ENCODE results near the gene GRIK5. TPM values are rescaled to one million over a fixed set of nuclear protein-coding genes. Genes with fewer than 3 reads are reported as not detected.

Gene GRIK5
- total RNA-seq, 1 donor from 2014 or later: 2.9 TPM

GRCh38 chr19:41994521-41994971, 75.5 kb downstream of the GRIK5 start:
- intact Hi-C loops (cut with micrococcal nuclease): loop anchor here (2.0 to 5.0 kb wide), 2 partner anchors 36 to 83 kb away; partner anchors contain the start of genes RABAC1 and ZNF574

DNA sequence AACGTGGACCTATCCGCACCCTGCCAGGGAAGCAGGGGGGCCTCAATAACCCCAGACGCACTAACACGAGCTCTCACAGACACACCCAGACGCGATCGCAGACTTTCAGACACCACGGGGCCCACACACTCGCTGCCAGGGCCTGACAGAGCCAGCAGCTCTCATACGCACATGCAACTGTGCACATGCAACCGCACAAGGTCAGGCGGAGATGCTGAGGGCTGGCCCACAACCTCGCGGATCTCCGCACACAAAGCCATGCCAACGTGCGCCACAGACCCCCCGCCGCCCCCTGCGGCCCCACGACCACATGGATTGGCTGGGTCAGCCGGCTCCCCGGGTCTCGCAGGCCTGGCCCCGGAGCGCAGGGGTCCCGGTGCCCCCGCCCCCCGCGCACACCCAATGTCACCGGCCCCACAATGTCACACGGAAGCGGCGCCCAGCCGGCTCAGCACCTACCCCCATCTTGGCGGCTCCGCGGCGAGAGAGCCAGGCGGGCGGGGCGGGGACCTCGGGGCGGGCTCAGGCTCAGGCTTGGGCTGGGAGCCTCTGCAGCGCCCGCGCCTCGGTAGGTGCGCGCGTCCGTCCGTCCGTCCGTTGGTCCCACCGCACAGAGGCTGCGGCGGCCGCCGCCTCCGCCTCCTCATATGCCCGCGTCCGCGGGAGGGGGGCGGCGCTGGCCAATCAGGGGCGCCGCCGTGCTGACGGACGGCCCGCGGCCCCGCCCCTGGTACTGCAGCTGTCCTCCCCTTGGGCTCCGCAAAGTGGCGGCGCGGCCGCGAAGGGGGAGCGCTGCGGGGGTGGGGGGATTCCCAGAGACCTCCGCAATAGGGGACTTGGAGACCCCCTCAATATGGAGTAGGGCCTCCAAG, 76.2 kb downstream of the GRIK5 start, which contains the start of gene ATP1A3:
ATP1A3 (minus strand) TSS at position 619 of the 872 bp plus-strand sequence; CDS start at position 465, 154 bp downstream.
- intact Hi-C loops (cut with micrococcal nuclease): loop anchor here (2.0 to 5.0 kb wide), 2 partner anchors 35 to 83 kb away; partner anchors contain the start of genes RABAC1 and ZNF574

GRCh38 chr19:41991925-41992569, 78.0 kb downstream of the GRIK5 start:
- intact Hi-C loops (cut with micrococcal nuclease): loop anchor here (5.0 kb wide), 1 partner anchor 85 kb away; the partner anchor contains the start of gene ZNF574

- intact Hi-C loops (cut with micrococcal nuclease): loop anchor here (5.0 kb wide), 1 partner anchor 86 kb away; the partner anchor contains the start of gene ZNF574
Measured at GRCh38 chr19:41991025-41991424, 79.0 kb downstream of the GRIK5 start.

DNA sequence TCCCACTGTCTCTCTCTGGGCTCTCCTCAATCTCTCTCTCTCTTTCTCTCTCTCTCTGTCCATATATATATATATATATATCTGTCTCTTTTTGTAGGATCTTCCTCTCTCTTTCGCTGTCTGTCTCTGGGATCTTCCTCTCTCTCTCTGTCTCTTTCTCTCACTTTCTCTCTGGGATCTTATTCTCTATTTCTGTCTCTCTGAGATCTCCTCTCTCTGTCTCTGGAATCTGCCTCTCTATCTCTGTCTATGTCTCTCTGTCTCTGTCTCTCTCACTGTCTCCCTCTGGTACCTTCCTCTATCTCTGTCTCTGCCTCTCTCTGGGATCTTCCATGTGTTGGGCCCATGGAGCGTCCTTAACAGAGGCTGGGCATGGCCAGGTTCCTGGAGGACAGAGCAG, 79.4 kb downstream of the GRIK5 start:
- intact Hi-C loops (cut with micrococcal nuclease): loop anchor here (5.0 kb wide), 1 partner anchor 87 kb away; the partner anchor contains the start of gene ZNF574

- intact Hi-C loops (cut with micrococcal nuclease): loop anchor here (5.0 kb wide), 1 partner anchor 87 kb away; the partner anchor contains the start of gene ZNF574
Measured at GRCh38 chr19:41990028-41990427, 80.0 kb downstream of the GRIK5 start.

- intact Hi-C loops (cut with micrococcal nuclease): no loop called here
Measured at GRCh38 chr19:41988947-41989346, 81.1 kb downstream of the GRIK5 start.

DNA sequence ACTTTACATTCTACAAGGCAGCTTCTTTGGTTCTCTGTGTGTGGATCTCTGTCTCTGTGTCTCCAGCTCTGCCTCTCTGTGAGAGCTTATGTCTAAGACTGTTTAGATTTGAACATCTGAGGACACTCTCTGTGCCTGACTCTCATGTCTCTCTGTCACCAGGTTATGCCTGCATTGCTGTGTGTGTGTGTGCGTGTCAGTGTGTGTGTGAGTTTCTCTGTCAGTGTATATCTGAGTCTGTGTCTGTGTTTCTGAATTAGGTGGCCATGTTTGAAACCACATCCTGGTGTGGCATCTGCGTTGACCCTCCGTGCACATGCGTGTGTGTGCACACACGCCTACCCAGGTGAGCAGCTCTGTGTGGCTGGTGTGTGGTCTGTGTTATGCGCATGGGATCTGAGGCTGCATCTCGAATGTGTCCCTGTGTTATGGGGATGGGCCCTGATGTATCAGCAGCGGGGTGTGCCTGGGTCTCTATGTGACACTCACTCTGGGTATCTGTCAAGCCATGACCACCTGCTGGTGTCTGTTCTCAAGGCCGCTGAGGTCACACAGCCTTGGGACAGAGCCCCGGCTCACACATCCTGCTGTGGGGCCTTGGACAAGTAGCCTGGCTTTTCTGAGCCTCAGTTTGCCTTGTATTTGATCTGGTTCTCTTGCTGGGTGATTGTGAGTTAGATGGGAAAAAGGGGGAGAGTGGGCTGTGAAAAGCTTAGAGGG, 82.7 kb downstream of the GRIK5 start:
- intact Hi-C loops (cut with micrococcal nuclease): no loop called here

- intact Hi-C loops (cut with micrococcal nuclease): no loop called here
Measured at GRCh38 chr19:41984961-41985360, 85.0 kb downstream of the GRIK5 start.

DNA sequence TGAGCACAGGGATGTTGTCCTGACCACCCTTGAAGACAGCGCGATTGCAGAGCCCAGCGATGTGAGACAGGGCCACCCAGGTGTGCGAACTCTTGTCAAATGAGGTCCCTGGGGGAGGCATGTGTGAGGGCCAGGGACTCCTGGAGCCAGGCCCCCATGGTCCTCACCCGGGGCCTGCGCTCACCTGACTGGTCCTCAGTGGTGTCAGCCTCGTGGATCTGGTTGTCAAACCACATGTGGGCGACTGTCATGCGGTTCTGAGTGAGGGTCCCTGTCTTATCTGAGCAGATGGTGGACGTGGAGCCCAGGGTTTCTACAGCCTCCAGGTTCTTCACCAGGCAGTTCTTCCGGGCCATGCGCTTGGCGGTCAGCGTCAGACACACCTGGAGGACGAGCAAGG, 88.3 kb downstream of the GRIK5 start:
- intact Hi-C loops (cut with micrococcal nuclease): no loop called here

DNA sequence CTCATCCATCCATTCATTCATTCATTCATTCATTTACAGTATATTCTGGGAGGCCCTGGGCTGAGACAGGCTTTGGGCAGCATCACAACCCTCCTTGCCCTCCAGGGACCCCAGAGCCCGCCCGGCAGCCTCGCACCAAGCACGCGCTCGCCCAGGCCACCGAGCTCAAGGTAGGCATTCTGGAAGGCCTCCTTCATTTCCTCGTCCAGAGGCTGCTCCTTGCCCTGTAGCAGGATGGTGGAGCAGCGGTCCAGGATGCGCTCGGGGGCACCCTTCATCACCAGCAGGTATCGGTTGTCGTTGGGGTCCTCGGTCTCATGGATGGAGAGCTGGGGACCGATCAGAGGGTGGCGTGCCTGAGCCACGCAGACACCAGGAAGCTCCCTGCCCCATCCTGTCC, 91.5 kb downstream of the GRIK5 start:
- intact Hi-C loops (cut with micrococcal nuclease): no loop called here

DNA sequence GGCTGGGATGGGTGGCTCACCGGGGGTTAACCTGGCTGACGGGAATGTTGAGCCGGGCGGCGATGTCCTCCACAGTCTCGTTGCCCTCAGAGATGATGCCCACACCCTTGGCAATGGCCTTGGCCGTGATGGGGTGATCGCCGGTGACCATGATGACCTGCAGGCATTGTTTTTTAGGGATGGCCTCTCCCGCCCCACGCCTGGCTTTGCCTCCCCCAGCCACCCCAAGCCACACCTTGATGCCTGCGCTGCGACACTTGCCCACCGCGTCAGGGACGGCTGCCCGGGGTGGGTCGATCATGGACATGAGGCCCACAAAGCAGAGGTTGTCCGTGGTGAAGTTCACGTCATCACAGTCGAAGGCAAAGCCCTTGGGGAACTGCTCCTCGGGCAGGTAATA, 92.1 kb downstream of the GRIK5 start:
- intact Hi-C loops (cut with micrococcal nuclease): no loop called here

DNA sequence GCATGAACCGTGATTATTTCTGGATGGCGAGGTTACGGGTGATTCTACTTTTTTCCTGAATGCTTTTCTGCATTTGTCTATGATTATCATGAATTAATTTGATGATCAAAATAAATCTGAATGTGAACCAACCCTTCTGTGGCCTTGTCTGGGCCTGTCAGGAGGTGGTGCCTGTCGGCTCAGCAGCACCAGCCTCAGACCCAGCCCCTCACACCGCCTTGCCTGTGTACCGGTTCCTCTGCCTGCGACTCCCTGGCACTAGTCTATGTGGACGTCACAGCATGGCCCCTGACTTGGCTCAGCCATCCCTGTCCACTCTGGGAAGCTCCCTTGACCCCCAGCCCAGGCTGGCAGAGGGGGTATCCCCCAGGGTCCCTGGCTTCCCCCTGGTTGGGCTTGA, 95.4 kb downstream of the GRIK5 start:
- intact Hi-C loops (cut with micrococcal nuclease): no loop called here

- intact Hi-C loops (cut with micrococcal nuclease): no loop called here
Measured at GRCh38 chr19:41971363-41971762, 98.6 kb downstream of the GRIK5 start.

DNA sequence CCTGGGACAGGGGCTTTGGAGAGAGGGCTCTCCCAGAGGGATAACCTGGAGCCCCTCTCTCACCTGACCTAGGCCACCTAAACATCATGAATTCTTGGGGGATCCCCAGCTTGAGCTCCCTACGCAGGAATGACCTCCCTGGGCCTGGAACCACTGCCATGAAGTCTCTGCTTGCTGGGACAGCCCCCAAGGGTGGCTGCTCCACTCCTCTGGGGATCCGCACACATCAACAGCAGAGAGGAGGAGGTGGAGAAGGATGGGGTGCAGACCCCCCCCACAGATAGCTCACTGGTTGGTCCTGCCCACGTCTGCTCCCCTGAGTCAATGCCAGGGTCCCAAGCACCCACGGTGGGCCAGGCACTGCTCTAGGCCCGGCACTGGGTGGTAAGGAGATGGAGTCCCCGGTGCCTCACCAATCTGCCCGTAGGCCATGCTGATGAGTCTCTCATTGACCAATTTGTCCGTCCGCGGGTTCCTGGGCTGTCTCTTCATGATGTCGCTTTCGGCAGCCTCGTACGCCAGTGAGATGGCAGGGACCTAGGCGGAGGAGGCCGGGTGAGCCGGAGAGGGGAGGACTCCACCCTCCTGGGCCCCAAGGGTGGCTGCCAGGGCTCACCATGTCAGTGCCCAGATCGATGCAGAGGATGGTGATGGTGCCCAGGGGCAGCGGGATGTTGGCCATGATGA, 100.1 kb downstream of the GRIK5 start:
- intact Hi-C loops (cut with micrococcal nuclease): no loop called here

DNA sequence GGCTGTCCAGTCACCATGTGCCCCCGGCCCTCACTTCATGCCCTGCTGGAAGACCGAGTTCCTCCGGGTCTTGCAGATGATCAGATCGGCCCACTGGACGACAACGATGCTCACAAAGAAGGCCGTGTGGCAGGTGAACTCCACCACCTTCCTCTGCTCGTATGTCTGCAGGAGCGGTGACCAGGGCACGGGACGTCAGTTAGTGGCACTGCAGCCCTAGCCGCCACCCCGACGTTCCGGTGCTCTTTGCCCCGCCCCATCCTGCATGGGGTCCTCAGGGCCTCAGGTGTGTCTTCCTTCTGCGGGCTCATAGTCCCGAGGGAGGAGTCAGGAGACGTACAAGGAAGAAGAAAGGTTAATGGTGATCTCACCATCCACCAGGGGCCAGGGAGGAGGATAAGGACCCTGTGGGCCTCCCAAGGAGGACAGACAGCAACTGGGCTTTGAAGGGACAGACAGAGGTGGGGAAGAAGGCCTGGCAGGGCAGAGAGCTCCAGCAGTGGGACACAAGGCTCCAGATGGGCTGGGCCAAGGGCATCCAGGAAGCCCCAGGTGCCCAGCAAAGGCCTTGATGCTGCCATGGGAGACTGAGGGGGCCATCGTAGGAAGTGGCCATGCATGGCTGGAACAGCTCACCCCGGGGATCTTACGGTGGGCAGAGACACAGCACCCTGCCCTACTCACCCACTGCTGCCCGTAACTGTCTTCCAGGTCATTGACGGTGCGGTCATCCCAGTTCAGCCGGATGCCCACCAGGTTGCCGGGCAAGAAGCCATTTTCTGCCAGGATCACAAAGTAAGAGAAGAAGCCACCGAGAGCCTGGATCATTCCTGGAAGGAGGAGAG, 101.0 kb downstream of the GRIK5 start:
- intact Hi-C loops (cut with micrococcal nuclease): no loop called here

- intact Hi-C loops (cut with micrococcal nuclease): no loop called here
Measured at GRCh38 chr19:41967054-41967783, 102.8 kb downstream of the GRIK5 start.

GRCh38 chr19:41965106-41965505, 104.9 kb downstream of the GRIK5 start:
- intact Hi-C loops (cut with micrococcal nuclease): no loop called here

- intact Hi-C loops (cut with micrococcal nuclease): no loop called here
Measured at GRCh38 chr19:41960973-41961372, 109.0 kb downstream of the GRIK5 start.
